ENCODE data around the gene MFAP2.
A peak's percentile ranks its signal among the peaks of the same experiment; 100 is the strongest.

The MFAP2 gene, protein sequence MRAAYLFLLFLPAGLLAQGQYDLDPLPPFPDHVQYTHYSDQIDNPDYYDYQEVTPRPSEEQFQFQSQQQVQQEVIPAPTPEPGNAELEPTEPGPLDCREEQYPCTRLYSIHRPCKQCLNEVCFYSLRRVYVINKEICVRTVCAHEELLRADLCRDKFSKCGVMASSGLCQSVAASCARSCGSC

DNA sequence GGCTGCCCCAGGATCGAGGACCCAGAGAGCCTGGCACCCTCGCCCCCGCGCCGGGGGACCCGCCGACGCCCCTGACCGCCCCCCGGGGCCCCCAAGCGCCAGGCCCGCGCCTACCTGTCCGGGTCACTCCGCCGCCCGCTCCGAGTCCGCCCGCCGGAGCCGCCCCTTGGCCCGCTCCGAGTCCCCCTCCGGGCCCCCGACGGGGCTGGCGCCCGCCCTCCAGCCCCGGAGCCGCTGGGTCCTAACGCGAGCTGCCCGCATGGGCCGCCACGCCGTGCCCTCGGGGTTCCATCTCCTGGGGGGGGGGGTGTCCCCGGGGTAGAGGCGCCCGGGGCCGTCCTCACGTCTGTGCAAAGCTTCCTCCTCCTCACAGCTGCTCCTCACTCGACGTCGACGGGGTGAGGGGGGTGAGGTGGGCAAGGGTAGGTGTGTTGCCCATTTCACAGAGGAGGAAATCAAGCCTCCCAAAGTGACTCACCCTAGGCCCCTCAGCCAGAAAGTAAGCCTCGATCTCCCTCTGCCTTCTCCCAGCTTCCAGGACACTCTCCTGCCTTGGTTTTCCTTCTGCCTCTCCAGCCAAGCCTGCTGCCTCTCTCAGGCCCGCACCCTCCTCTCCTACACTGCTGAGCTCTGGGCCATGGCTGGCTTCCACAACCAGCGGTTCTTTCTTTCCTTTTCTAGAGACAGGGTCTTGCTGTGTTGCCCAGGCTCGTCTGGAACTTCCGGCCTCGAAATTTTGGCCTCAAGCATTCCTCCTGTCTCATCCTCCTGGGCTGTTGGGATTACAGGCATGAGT is at the start of gene MFAP2:
MFAP2 (minus strand) TSS at position 148 of the 796 bp plus-strand sequence. CDS start 2,347 bp downstream, outside the sequence.
- no peak for DNase-seq (ENCODE audit: low read depth in 1 of 2, low spot score in 1 of 2)

DNA sequence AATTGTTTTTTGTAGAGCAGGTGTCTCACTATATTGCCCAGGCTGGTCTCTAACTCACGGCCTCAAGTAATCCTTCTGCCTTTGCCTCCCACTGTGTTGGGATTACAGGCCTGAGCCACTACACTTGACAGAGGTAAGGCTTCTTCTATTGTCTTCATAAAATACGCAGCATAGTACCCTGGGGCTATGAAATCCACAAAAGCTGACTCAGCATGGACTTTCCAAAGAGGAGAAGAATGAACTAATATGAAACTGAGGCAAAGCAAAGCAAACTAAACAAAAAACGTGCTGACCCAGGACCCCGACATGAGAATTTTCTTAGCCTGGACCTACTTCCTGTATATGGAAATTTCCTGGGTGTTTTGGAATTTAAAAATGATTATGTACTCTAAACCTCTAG is 49.8 kb upstream of the MFAP2 start:
- DNase-seq (ENCODE audit: low read depth in 1 of 2, low spot score in 1 of 2) = no peak

DNA sequence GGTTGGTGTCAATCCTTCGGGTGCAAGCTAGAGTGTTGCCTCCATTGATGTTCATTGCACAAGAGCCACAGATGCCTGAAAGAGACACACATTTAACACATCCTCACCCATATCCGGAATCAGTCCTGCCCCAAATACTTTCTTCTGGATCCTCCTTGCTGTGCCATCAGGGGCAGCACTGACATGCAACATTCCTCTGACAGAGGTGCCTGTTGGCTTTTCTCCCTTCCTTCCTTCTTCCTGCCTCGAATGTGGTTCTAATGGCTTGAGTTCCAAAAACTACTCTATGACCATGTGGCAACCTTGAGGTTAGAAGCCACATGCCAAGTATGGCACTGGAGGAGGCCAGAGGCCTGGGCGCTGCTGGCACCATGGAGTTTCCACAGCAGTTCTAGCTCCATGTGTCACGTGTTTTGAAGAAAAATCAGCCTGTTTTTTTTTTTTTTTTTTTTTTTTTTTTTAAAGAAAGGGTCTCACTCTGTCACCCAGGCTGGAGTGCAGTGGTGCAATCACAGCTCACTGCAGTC is 48.3 kb upstream of the MFAP2 start:
- no peak for DNase-seq (ENCODE audit: low read depth in 1 of 2, low spot score in 1 of 2)

DNA sequence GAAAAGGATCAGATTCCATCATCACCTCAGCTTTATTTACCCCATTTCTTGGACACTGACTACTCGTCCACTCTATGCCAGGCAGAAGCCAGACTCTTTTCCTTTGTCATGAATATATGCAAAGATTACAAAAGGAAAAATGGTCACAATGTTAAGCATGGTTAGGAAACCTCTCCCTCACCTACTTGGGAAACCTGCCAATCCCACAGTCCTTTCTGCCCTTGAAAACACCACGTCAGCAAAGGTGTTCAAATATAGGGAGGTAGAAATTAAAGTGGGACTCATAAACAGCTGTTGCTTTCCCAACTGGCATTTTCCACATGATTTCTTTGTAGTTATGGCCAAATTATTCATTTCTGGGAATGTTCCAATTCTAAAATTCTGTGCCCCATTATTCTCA is 47.5 kb upstream of the MFAP2 start:
- DNase-seq (ENCODE audit: low read depth in 1 of 2, low spot score in 1 of 2) = no peak

DNA sequence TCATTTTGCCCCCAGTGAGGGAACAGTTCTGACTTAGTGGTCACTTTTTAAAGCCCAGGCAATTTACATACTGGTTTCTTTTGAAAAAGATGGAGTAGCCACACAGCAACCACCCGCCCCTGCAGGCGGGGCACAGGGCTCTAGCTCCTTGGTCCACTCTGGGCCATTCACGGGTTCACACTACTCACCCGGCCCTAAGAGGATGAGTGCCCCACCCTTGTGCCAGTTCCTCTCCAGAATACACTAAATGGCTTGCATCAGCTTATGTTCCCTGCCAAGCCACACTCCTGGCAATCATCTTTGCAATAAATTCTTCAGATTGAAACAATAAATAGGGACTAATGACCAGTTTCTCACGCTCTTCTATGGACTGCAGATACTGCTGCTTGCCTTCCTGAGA is 47.0 kb upstream of the MFAP2 start:
- DNase-seq (ENCODE audit: low read depth in 1 of 2, low spot score in 1 of 2) = no peak

DNA sequence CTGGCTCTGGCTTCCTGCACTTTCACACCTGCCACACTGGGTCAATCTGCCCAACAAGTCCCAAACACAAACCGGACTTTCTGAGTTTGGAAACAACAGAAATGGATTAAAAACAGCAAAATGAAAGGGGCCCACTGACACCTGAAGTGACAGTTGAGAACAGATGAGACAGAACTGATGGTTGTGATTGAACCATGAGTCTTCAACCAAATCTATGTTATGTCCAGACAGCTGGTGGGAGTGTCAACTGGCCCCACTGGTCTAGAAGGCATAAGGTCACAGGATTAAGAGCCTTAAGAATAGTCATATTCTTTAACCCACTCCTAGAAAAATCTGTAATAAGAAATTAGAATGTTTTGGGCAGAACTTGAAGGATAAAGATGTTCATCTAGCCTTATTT is 44.3 kb upstream of the MFAP2 start:
- no peak for DNase-seq (ENCODE audit: low read depth in 1 of 2, low spot score in 1 of 2)

DNA sequence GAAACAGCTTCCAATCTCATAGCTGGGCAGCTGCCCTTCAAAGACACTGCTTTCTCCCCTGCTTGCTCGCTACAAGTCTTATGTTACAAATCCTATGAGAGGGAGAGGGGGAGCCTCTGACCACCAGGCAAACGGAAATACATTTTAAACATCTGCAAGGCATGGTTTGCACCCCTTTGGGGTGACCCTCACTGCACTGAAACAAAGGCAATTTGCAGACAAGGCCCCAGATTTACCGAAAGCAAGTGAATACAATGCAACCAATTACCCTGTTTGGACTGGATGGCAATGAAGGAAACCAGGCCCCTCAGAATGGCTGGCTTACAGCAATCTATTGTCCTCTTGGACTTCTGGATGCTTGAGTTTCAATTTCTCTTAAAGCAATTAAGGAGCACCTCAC is 43.2 kb upstream of the MFAP2 start:
- no peak for DNase-seq (ENCODE audit: low read depth in 1 of 2, low spot score in 1 of 2)

DNA sequence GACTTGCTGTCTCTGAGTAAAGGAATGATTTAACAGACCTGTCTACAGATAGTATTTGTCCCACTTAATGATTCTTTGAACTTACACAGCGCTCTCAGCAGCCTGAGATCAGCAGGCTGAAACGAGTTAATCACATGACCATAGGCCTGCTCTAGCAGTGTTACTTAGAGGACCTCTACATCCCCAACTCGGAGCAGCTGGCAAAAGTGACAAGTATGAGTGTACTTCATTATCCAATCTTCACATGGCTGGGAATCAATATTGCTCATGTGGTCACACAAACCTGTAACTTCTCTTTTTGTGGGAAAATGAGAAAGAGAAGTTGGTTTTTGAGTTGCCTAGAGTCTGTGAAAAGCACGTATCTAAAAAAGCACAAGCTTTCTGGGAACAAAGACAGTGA is 42.7 kb upstream of the MFAP2 start:
- no peak for DNase-seq (ENCODE audit: low read depth in 1 of 2, low spot score in 1 of 2)

DNA sequence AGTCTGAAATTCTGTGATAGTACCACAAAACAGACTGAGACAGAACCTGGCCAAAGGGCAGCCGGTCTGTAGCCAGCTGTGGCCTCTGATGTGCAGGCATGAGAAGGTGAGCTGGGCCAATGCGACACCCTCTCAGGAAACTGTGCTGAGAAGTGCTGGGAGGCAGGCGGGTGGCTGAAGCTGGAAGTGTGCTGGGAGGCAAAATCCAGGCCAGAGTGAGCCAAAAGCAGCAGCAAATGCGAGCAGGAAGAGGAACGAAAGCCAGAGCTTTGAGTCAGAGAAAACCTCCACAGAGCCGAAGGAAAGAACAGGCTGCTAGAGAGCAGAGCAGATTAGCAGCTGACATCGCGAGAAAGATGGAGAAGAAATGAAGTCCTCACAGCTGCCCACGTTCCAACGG is 41.5 kb upstream of the MFAP2 start:
- no peak for DNase-seq (ENCODE audit: low read depth in 1 of 2, low spot score in 1 of 2)

DNA sequence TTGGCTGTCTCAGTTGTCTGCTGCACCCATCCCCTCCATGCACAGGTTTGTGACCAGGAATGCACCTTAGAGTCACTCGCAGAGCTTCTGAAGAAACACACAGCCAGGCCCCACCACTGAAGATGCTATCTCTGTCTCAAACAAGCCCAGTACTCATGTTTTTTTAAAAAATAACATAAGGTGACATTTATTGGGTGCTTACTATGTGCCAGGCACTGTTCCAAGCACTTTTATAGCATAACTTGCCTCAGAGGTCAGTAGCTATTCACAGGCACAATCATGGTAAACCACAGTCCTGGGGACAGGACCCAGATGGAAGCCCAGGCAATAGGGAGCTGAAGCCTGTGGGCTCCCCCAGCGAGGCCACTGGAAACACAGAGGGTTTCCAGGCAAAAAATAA is 40.1 kb upstream of the MFAP2 start:
- no peak for DNase-seq (ENCODE audit: low read depth in 1 of 2, low spot score in 1 of 2)

DNA sequence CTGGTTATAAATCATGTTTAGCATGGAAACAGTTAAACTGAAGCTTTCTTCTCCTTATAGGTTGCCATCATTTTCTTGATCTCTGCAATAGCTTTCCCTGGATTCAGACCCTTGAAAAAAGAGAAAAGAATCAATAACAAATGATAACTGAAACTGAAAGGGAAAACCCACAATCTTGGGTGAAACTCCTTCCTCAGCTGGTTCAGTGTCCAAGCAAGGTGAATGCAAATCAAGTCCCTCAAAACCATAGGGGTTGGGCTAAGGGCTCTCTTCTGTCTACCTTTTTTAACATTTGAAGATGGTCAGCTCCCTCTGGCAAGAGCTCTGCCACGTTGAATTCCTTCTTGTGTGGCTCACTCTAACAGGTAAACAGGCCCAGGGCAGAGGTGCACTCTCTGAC is 38.4 kb upstream of the MFAP2 start:
- DNase-seq (ENCODE audit: low read depth in 1 of 2, low spot score in 1 of 2) = no peak

DNA sequence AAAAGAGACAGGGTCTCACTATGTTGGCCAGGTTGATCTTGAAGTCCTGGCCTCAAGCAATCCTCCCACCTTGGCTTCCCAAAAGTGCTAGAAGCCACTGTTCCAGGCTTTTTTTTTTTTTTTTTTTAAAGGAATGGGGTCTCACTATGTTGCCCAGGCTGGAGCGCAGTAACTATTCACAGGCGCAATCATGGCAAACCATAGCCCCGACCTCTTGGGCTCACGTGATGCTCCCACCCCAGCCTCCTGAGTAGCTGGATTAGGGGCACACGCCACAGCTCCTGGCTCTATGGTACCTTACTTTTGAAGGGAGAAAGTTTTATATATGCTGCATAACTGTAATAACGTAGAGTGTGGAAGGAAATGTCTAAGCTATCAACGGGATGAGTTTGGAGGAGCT is 37.0 kb upstream of the MFAP2 start:
- DNase-seq (ENCODE audit: low read depth in 1 of 2, low spot score in 1 of 2) = no peak

DNA sequence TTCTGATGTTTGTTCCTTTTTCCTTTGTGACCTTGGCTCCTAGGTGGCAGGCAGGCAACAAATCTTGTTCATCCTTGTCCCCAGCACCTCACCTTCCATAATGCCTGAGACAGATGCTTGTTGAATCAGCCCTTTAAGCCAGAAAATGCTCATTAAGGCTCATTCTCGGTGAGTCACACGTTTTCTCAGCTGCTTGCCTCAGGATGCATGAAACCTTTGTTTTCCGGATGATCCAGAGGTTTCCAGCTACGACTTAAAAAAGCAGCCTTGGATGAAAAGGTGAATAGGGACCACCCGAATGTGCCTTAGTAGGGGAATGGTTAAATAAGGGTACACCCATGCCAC is 35.9 kb upstream of the MFAP2 start:
- no peak for DNase-seq (ENCODE audit: low read depth in 1 of 2, low spot score in 1 of 2)

DNA sequence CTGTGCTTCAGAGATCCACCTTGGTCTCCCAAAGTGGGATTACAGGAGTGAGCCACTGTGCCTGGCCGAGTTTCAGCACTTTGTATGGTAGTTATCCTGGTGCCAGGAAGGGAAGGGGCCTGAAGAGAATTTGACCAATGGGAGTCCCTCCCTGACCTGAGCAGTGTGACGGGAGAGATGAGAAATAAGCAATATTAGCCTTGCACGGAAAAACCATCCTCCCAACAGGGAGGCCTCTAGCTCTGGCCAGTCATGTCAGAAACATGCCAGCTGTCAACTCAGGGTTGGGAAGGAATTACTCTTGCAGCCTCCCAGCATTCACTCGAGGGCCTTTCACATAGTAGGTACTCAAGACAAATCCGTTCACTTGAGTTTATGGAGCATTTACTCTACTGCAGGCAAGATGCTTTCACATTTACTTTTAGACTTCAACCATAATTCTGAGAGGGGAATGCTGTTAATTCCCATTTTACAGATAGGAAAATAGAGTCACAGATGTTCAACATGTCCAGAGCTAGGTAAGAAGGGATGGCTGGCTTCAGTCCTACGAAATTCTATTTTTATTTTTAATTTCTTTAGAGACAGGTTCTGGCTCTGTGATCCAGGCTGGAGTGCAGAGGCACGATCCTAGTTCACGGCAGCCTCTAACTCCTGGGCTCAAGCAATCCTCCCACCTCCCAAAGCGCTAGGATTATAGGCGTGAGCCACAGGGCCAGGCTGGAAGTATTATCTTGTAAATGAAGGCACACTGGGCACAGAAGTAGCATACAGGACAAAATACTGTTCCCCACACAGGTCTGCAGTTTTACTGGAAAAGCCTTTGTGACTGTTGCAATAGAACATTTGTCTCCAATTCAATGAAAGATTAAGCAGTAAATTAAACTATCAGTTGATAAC is 34.5 kb upstream of the MFAP2 start:
- DNase-seq (ENCODE audit: low read depth in 1 of 2, low spot score in 1 of 2) = no peak

DNA sequence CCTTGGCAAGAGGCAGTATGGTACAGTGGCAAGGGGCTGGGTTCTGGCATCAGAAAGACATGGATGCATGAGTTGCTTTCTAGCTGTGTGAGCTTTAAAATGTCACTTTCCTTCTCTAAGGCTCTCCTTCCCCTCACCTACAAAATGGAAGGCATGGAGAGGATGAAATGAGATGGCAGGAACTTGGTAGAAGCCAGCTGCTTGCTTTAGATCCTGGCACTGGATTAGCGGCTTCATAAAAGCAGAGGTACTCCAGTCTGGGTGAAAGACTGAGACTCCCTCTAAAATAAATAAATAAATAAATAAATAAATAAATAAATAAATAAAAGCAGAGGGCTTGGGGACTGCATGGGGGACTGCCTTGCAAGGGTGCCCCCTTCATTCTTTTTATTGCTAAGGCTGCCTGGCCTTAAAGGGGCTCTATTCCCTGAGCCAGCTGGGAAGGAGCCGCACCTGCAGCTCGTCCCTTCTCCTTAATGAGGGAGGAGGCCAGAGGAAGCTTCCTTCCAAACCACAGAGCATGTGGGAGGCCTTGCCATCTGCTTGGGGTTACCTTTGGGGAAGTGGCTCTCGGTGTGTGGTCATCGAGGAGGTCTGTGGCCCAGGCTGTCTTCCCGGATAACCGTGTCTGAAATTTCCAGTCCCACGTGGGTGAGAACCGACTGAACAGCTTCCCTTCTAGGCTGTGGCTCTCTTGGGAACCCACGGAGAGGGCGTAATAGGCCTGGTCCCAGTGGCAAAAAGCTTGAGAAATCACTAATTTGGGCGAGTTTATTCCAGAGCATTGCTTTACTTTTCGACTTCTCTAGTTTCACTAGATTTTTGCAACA is 33.3 kb upstream of the MFAP2 start:
- DNase-seq (ENCODE audit: low read depth in 1 of 2, low spot score in 1 of 2) = no peak

DNA sequence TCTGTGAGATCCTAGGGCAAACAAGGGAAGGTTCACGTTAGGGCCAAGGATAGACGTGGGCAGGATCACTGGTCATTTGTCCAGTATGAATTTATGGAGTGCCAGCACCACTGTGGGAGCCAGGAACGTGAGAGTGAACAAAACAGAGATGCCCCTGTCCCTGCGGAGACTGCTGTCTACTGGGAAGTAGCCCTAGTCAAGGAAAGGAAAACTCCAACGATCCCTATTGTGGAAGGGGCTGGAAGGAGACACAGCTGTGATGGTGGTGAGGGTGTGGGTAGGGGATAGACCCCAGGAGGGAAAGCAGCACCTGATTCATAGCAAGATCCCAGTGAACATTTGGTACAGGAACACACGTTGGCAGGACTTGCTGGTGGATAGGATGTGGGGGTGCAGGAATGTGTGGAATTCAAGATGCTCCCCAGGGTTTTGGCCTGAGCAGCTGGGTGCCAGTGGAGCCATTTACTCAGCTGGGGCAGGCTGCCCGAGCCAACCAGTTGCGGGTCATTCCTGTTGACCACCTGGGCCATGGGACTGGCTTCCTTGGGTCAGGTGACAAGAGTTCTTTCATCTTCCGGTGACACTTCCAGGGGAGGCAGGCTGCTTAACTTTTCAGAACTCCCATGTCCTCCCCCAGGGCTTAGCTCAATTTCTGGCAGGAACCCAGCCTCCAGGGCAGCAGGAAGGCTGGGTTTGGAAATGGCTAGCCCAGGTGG is 32.5 kb upstream of the MFAP2 start:
- no peak for DNase-seq (ENCODE audit: low read depth in 1 of 2, low spot score in 1 of 2)

DNA sequence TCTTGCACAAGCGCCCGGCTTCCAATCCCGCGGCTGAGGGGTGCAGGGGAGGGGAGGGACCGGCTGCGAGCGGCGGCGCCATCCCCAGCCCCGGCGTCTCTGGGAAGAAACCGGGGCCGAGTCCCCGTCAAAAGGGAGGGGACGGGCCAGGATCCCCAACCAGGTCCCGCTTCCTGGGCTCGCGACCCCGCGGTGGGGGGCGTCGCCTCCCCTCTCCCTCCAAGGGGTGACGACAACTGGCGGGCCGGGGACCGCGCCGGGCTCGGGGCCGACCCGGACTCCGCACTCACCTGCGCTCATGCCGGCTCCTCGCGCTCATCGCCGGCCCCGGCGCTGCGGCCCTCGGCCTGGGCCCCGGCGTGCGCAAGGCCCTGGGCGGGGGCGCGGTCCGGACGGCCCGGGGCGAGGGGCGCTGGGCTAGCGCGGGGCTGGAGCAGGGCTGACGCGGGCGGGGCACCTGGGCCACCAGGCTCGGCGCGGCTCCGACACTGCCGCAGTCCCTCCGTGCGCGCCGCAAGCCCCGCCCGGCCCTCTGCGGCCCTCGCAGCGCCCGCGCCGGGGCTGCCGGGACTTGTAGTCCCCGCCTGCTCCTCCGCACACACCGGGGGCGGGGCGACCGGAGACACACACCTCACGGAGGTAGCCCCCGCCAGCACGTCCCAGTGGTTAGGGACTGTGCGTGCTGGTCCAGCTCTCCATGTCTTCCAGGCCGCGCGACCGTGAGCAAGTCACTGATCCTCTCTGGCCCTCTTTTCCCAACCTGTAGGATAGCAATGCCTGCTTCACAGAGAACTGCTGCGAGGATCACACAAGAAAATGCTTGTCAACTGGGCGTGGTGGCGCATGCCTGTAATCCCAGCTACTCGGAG is 31.3 kb upstream of the MFAP2 start, which contains the start of gene ATP13A2:
ATP13A2 (minus strand) TSS at position 490 of the 869 bp plus-strand sequence; CDS start at position 300, 190 bp downstream.
- peak; percentile 70 to 71 for DNase-seq (ENCODE audit: low read depth in 1 of 2, low spot score in 1 of 2)

DNA sequence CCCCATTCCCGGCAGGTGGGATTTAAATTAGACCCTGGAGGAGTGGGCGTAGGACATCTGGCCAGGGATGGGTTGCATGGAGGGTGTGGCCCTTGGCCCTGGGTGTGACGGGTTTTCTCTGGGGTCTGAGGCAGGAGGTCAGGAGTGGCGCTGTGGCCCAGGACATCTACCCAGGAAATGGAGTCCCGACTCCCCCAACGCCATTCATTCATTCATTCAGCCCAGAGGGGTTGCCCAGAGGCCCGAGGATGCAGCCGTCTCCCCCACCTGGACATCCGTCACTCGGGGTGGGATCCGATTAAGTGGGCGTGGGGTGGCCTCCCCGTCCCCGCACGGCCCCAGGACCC is 30.6 kb upstream of the MFAP2 start:
- no peak for DNase-seq (ENCODE audit: low read depth in 1 of 2, low spot score in 1 of 2)

DNA sequence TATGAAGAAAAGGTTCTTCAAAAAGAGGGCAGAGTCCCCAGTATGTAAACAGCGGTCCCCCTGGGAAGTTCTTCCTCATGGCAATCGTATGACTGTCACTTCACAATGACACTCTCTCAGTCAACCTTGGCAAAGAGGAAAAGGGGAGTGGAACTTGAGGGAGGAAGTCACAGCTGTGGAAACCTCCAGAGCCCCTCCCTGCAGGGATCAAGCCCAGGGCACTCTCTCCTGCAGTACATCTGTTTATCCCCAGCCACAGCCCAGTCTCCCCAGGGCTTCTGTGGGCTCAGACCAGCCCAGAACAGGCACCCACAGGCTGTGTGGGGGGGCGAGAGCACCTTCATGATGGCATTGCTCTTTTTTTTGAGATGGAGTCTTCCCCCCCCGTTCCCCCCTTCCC is 29.3 kb upstream of the MFAP2 start:
- no peak for DNase-seq (ENCODE audit: low read depth in 1 of 2, low spot score in 1 of 2)
